ENCODE measurements around the gene ZNF385C. TPM values are rescaled to one million over a fixed set of nuclear protein-coding genes. Genes with fewer than 3 reads are reported as not detected.

Gene ZNF385C
- total and polyA plus RNA-seq, 2 experiments from 2014 or later: not detected

DNA sequence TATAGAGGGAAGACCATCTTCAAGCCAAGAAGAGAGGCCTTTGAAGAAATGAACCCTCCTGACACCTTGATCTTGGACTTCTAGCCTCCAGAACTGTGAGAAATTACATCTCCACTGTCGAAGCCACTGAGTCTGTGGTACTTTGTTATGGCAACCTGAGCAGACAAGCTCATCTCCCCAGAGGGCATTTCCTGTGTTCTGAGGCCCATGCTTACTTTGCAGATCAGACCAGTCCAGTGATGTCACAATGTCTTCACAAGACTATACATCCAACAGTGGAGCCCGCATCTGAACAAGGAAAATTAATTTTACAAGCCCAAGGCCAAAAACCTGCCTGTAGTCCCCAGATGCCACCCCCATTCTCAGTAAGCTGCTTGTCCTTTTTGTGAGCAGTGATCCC is 33.1 kb downstream of the ZNF385C start:
- Histone ChIP-seq H3K9me2 (ENCODE audit: insufficient read depth) (no peaks in the 10 kb centered on the region), H3K4me2 (ENCODE audit: unreplicated experiment) (no peak overlapping the region), H3F3A (ENCODE audit: insufficient read depth) (no peaks in the 10 kb centered on the region), H3K27me3 (replicated peaks; ENCODE audit: insufficient read depth) (no peaks in the 10 kb centered on the region), H2AFZ (no peak overlapping the region), H3K4me1 (ENCODE audit: insufficient read depth) (no peaks in the 10 kb centered on the region), H3K79me2 (ENCODE audit: insufficient read depth) (no peaks in the 10 kb centered on the region), H3K36me3 (ENCODE audit: low read depth) (no peaks in the 10 kb centered on the region), H3K4me3 (no peak overlapping the region), H3K27ac (no peak overlapping the region), H3K9ac (no peak overlapping the region), H4K20me1 (ENCODE audit: insufficient read depth) (no peaks in the 10 kb centered on the region), H3K9me3 (ENCODE audit: low read depth) (no peaks in the 10 kb centered on the region)
- no peak for TF ChIP-seq EZH2phosphoT487 (IDR thresholded peaks at IDR 0.05; ENCODE audit: insufficient read depth, low read depth)
- WGBS, 2 experiments (ENCODE audit: low coverage in 1 of 2, low lambda C conversion rate in 2 of 2, missing lambda C conversion rate in 2 of 2): 79 to 92% methylated on average over 2 of the region's 2 CpGs
- DNase-seq: no peak
- in situ Hi-C loops (cut with MboI): no loop called here

DNA sequence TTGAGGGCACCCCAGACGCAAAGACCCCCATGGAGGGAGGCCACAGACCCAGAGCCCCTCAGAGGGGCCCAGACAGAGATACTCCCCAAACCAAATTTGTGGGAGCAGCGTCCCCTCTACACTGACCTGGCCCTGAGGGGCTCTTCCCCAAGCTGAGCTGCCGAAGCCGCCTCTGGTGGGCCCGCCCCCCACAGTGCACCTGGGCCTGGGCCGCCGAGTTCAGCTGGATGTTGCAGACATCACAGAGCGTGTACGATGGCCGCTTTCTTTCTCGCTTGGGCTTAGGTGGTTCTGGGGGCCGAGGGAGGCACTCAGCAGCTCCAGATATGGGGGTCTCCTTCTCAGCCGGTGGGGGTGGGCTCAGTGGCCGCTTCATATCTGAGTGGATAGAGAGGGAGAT is 35.6 kb downstream of the ZNF385C start:
- DNase-seq: no peak
- Histone ChIP-seq H3F3A (ENCODE audit: insufficient read depth) (no peaks in the 10 kb centered on the region), H2AFZ (no peak overlapping the region), H3K9ac (no peak overlapping the region), H3K9me3 (ENCODE audit: low read depth) (no peaks in the 10 kb centered on the region), H3K4me2 (ENCODE audit: unreplicated experiment) (no peak overlapping the region), H3K27me3 (replicated peaks; ENCODE audit: insufficient read depth) (no peaks in the 10 kb centered on the region), H3K27ac (no peak overlapping the region), H3K4me3 (no peak overlapping the region), H3K36me3 (ENCODE audit: low read depth) (no peaks in the 10 kb centered on the region), H4K20me1 (ENCODE audit: insufficient read depth) (no peaks in the 10 kb centered on the region), H3K9me2 (ENCODE audit: insufficient read depth) (no peaks in the 10 kb centered on the region), H3K79me2 (ENCODE audit: insufficient read depth) (no peaks in the 10 kb centered on the region), H3K4me1 (ENCODE audit: insufficient read depth) (no peaks in the 10 kb centered on the region)
- 64 to 72% methylated on average over 14 of the region's 14 CpGs for WGBS, 2 experiments (ENCODE audit: low coverage in 1 of 2, low lambda C conversion rate in 2 of 2, missing lambda C conversion rate in 2 of 2)
- in situ Hi-C loops (cut with MboI): no loop called here
- no peak for TF ChIP-seq EZH2phosphoT487 (IDR thresholded peaks at IDR 0.05; ENCODE audit: insufficient read depth, low read depth)
- TF ChIP-seq EZH2 (IDR thresholded peaks at IDR 0.05; ENCODE audit: insufficient read depth, poor library complexity, severe bottlenecking): no peak

DNA sequence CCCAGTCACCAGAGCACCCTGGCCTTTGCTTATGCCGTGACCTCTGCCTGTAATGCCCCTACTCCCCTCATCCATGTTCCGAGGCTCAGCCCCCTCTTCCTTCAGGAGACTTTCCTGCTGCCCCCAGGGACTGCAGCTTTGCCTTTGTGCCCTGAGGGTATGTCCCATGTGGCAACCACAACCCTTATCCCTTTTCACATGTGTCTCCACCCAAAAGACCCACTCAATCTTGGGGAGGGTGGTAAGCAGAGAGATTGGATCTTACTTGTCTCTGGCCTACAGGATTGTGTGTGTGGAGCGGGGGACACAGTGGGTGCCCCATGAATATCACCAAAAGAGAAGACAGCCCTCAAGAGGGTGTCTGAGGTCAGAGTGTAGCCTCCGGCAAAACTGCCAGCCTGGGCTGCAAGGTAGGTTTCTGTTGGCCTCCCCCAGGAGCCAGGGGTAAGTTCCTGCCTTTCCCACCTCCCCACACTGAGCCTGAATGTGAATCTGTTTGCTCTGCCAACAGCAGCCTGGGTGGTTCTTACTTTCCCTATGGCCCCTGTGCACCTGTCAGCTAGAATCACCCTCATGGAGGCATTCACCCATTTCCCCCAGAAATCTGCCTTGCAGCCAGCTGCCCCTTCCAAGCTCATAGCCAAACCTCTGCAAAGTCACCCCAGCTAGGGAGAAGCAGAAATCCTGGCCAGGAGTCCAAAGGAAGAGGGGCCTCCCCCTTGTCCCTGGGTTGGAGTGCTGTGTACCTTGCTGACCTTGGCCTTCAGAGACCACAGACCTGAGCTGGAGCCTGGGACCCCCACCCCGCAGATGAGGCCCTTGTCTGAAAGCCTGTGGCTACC is 36.4 kb downstream of the ZNF385C start:
- no peaks in the 10 kb centered on the region for H3K9me3 ChIP-seq (ENCODE audit: low read depth)
- no peak overlapping the region for H3K4me3 ChIP-seq
- H3K79me2 ChIP-seq (ENCODE audit: insufficient read depth): no peaks in the 10 kb centered on the region
- H3K4me2 ChIP-seq (ENCODE audit: unreplicated experiment): no peak overlapping the region
- no peak overlapping the region for H3K9ac ChIP-seq
- no peaks in the 10 kb centered on the region for H3K36me3 ChIP-seq (ENCODE audit: low read depth)
- no peak overlapping the region for H3K27ac ChIP-seq
- H3K4me1 ChIP-seq (ENCODE audit: insufficient read depth): no peaks in the 10 kb centered on the region
- no peaks in the 10 kb centered on the region for H3K27me3 ChIP-seq (replicated peaks; ENCODE audit: insufficient read depth)
- WGBS, 2 experiments (ENCODE audit: low coverage in 1 of 2, low lambda C conversion rate in 2 of 2, missing lambda C conversion rate in 2 of 2): 44 to 47% methylated on average over 5 of the region's 5 CpGs
- no peak for DNase-seq
- H3F3A ChIP-seq (ENCODE audit: insufficient read depth): no peaks in the 10 kb centered on the region
- no peaks in the 10 kb centered on the region for H3K9me2 ChIP-seq (ENCODE audit: insufficient read depth)
- H4K20me1 ChIP-seq (ENCODE audit: insufficient read depth): no peaks in the 10 kb centered on the region
- TF ChIP-seq EZH2 (IDR thresholded peaks at IDR 0.05; ENCODE audit: insufficient read depth, poor library complexity, severe bottlenecking): no peak
- TF ChIP-seq EZH2phosphoT487 (IDR thresholded peaks at IDR 0.05; ENCODE audit: insufficient read depth, low read depth): no peak
- no peak overlapping the region for H2AFZ ChIP-seq
- in situ Hi-C loops (cut with MboI): no loop called here

DNA sequence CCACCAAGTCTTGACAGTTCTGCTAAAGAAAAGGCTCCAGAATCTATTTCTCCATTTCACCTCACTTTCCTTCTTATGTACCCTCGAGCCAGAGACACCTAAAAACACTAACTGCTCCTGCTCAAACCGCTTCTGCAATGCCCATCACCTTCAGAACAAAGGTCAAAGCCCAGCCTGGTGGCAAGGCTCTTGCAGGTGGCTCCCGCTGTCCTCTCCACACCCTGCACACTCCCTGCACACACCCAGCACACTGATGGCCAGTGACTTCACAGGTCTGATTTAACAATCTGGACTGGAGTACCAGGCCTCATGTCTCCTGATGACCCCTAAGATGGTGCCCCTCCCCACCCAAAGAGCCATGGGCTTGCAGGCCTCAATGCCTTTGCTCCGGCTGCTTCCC is 38.0 kb downstream of the ZNF385C start:
- H3K27me3 ChIP-seq (replicated peaks; ENCODE audit: insufficient read depth): peaks cover 1% of the 10 kb centered on the region; the same call in 1 of the 2 replicates
- TF ChIP-seq EZH2 (IDR thresholded peaks at IDR 0.05; ENCODE audit: insufficient read depth, poor library complexity, severe bottlenecking) (no peak), EZH2phosphoT487 (IDR thresholded peaks at IDR 0.05; ENCODE audit: insufficient read depth, low read depth) (no peak)
- 37 to 57% methylated on average over 3 to 4 of the region's 4 CpGs for WGBS, 2 experiments (ENCODE audit: low coverage in 1 of 2, low lambda C conversion rate in 2 of 2, missing lambda C conversion rate in 2 of 2)
- in situ Hi-C loops (cut with MboI): no loop called here
- no peak overlapping the region for H3K4me2 ChIP-seq (ENCODE audit: unreplicated experiment)
- no peak overlapping the region for H2AFZ ChIP-seq
- H3K27ac ChIP-seq: no peak overlapping the region
- H3K79me2 ChIP-seq (ENCODE audit: insufficient read depth): no peaks in the 10 kb centered on the region
- no peak overlapping the region for H3K4me3 ChIP-seq
- H3F3A ChIP-seq (ENCODE audit: insufficient read depth): no peaks in the 10 kb centered on the region
- DNase-seq: no peak
- no peaks in the 10 kb centered on the region for H3K9me2 ChIP-seq (ENCODE audit: insufficient read depth)
- H3K9ac ChIP-seq: no peak overlapping the region
- H3K36me3 ChIP-seq (ENCODE audit: low read depth): no peaks in the 10 kb centered on the region
- H3K4me1 ChIP-seq (ENCODE audit: insufficient read depth): no peaks in the 10 kb centered on the region
- no peaks in the 10 kb centered on the region for H4K20me1 ChIP-seq (ENCODE audit: insufficient read depth)
- no peaks in the 10 kb centered on the region for H3K9me3 ChIP-seq (ENCODE audit: low read depth)
